DLD1 (cell line): Measurements from ENCODE around the gene ZBTB22.
"Not testable (repeated sequence)": the region's sequence is repeated elsewhere in the genome, so short reads cannot be mapped to it uniquely, and the experiment has no call there.

ENCODE experiments used
- in situ Hi-C: cut with HindIII; loops from 2 replicates; pipeline ENCODE4 v1.10.0; 2017; ENCODE audit warnings: low sequenced_read_pairs

Gene ZBTB22

GRCh38 chr6:33279971-33280511 lies 37.5 kb downstream of the ZBTB22 start:
- in situ Hi-C loops, result no loop called here

- in situ Hi-C loops, result no loop called here
Observed at GRCh38 chr6:33279257-33279695, 38.3 kb downstream of the ZBTB22 start.

DNA sequence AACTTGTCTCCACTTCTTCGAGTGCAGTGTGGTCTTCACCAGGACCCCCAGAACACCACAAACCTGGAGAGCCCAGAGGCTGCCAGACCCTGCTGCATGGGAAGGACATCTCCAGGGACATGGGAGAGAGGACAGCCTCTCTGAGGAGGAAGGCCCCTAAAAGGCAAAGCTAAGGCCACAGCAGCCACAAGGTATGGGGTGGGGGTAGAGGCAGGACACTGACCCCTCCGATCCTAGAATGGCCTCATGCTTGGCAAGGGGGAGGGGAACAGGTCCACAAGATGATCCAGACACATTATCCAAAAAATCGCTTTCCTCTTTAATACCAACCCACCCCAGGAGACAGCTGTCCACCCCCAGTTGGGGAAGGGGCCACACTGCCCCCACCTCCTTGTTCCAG lies 38.7 kb downstream of the ZBTB22 start:
- in situ Hi-C loops, result no loop called here

GRCh38 chr6:33278392-33278741 lies 39.2 kb downstream of the ZBTB22 start:
- in situ Hi-C loops, result no loop called here

- in situ Hi-C loops, result no loop called here
Observed at GRCh38 chr6:33277663-33278391, 39.7 kb downstream of the ZBTB22 start.

DNA sequence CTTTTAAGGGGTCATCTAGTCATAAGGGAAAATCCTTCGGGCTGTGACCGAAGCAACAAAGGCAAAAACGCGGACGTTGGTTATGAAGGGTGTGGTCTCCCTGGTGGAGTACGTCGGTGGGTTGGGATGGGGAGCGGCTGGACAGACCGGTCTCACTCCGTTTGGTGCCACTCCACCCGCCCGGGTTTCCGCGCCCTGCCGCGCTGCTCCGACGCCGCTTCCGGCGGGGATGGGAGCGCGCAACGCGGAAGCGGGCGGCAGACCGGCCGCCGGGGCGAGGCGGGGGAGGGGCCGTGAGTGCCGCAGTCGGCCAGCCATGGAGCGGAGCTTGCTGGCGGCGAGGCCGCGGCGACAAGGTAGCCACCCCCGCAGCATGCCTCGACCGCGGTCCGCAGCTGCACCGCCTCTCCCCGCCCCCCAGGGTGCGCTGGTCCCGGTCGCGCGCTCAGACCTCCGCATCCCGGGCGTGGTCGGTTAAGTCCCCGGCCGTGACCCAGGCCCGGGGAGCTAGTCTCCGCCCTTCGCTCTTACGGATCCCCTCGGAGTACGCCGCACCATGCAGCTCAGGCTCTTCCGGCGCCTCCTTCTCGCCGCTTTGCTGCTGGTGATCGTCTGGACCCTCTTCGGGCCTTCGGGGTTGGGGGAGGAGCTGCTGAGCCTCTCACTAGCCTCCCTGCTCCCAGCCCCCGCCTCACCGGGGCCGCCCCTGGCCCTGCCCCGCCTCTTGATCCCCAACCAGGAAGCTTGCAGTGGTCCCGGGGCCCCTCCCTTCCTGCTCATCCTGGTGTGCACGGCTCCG lies 40.5 kb downstream of the ZBTB22 start, which contains the start of gene B3GALT4:
B3GALT4 (plus strand) TSS at position 260 of the 799 bp plus-strand sequence; CDS start at position 557, 297 bp downstream.
- in situ Hi-C loops, result no loop called here

GRCh38 chr6:33276581-33276863 lies 41.0 kb downstream of the ZBTB22 start:
- in situ Hi-C loops, result no loop called here

GRCh38 chr6:33275795-33276580 lies 41.6 kb downstream of the ZBTB22 start:
- in situ Hi-C loops, result not testable (repeated sequence)

GRCh38 chr6:33273924-33274902 lies 43.3 kb downstream of the ZBTB22 start:
- in situ Hi-C loops, result loop anchor here (25.0 kb wide), 1 partner anchor 137 kb away; no protein-coding TSS in a partner anchor

GRCh38 chr6:33273129-33273923 lies 44.2 kb downstream of the ZBTB22 start:
- in situ Hi-C loops, result loop anchor here (25.0 kb wide), 1 partner anchor 136 kb away; no protein-coding TSS in a partner anchor

DNA sequence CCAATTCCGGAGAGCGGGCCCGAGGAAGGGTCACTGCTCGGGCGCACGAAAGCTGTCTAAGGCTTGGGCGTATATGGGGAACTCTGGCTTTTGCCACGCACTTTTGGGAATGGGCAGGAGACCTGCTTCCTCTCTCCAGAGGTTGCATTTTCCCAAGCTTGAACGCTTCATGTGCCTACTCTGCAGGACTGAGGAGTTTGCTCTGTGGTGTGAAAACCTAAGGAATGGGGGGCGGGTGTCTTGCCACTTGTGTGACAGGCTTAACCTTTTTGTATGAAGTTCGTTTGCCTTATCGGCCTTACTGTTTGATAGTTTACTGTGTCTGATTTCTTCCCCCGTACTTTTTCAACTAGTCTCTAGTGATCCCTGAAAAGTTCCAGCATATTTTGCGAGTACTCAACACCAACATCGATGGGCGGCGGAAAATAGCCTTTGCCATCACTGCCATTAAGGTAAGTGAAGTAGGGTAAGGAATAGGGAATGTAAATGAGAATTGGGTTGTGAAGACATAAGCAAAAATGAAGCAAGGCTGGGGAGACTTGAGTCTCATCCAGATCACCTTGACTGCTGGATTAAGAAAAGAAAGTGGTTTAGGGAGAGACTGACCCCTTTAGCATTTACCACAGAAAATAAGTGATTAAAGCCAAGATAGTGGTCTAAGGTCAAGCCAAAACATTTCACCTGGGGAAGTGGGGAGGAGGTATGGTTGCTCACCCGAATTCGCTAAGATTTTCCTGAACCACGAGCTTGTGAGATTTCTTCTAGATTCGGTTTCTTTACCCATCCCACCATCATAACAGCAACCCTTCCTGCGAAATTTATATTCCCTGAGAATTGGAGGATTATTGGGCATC lies 45.0 kb downstream of the ZBTB22 start:
- in situ Hi-C loops, result loop anchor here (25.0 kb wide), 1 partner anchor 135 kb away; no protein-coding TSS in a partner anchor

DNA sequence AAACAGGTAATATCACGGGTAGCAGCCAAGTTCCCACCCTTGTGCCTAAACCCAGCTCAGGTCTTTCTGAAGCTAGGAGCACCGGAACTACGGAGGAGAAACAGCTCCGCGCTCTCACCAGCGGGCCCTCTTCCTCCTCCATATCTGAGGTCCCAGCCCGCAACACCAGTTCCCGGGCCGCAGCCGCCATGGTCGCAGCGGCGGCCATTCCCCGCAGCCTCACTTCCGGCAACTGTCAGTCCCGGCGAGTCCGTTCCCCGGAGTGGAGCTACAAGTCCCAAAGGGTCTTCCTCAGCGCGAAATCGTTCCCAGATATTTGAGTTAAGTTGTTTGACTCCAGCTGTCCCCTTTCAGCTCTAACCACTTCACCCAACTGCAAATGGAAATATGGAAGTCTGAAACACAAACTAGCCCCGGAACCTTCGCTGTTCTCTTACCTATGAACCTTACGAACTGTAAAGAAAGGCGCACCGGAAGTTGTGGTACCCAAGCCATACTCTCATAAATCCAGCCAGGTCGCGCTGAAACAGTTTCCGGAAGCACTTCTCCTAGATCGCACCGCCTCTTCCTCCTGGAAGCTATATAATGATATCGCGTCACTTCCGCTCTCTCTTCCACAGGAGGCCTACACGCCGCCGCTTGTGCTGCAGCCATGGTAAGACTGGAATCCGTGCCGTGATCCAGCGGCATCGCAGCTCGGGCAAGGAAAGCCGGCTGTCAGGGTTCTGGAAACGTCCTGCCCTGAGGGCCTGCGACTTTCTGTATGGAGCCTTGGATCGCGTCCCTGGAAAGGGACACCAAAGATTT lies 45.9 kb downstream of the ZBTB22 start, which contains the start of the genes RPS18 and VPS52:
RPS18 (plus strand) TSS at position 608 of the 807 bp plus-strand sequence; CDS start at position 653, 45 bp downstream.
VPS52 (minus strand) TSS at position 409 of the 807 bp plus-strand sequence; CDS start at position 208, 201 bp downstream.
- in situ Hi-C loops, result loop anchor here (25.0 kb wide), 1 partner anchor 134 kb away; no protein-coding TSS in a partner anchor

- in situ Hi-C loops, result loop anchor here (25.0 kb wide), 1 partner anchor 134 kb away; no protein-coding TSS in a partner anchor
Observed at GRCh38 chr6:33271117-33271467, 46.5 kb downstream of the ZBTB22 start.
